Measurements from ENCODE around the gene DNAJB11. TPM values are rescaled to one million over a fixed set of nuclear protein-coding genes. Genes with fewer than 3 reads are reported as not detected.

DNAJB11 gene
- total and polyA plus RNA-seq, 2 of the 4 experiments (the other 2 are of a cell fraction) = 27.4 to 48.6 TPM

DNA sequence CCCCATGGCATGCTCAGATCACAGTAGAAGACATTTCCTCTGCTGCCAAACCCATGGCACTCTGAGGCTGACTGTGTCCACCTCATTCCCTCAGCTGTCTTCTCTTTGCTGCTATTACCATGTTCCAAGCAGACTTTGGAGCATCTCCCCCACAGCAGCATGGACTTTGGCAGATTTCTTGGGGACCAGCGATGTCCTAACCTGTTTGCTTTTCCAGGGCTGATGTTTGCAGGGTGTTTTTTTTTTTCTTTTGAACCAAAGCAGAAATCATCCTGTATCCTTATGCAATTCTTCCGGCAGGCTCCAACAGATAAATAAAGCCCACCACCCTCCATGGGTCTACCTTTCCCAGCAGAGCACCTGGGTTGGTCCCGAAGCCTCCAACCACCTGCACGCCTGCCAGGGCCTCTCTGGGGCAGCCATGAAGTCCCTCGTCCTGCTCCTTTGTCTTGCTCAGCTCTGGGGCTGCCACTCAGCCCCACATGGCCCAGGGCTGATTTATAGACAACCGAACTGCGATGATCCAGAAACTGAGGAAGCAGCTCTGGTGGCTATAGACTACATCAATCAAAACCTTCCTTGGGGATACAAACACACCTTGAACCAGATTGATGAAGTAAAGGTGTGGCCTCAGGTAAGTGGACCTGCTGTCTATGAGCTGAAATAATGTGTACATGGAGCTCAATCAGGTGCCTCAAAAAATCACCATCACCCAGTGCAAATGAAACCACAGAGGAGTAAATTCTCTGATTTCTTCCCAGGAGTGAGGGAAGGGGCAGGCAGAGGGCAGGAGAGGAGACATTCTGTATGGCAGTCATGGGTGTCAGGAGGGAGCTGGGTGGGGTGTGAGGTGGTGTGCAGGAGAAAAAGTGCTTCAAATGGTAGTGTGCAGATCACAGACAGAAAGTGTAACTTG lies 42.5 kb downstream of the DNAJB11 start, which contains the start of gene AHSG (continued):
- no peak for TF ChIP-seq MAFK (IDR thresholded peaks at IDR 0.05; ENCODE audit: low read depth, low read length)

- H3K9me3 ChIP-seq (ENCODE audit: control insufficient read depth, insufficient read depth, low read length) = no peaks in the 10 kb centered on the region
- H2AFZ ChIP-seq (replicated peaks; ENCODE audit: low read length, poor library complexity) = no peak overlapping the region
- no peak for ATAC-seq (ENCODE audit: low read depth)
- H2AK9ac ChIP-seq (replicated peaks; ENCODE audit: low read depth, low read length, poor library complexity) = no peak overlapping the region
- H3K23ac ChIP-seq (ENCODE audit: low read depth, low read length) = no peak overlapping the region
- no peak overlapping the region for H3K27ac ChIP-seq (ENCODE audit: insufficient read depth, low read length)
- H4K20me1 ChIP-seq (ENCODE audit: insufficient read depth, low read length) = no peaks in the 10 kb centered on the region
- no peak overlapping the region for H3K56ac ChIP-seq (ENCODE audit: extremely low read depth, insufficient read depth, low read length)
- no peak for TF ChIP-seq NFE2L2 (IDR thresholded peaks at IDR 0.05; ENCODE audit: low read depth, low read length)
- H3K36me3 ChIP-seq (ENCODE audit: control insufficient read depth, insufficient read depth, low read length) = no peaks in the 10 kb centered on the region
- H4K5ac ChIP-seq (ENCODE audit: low read depth, low read length) = no peak overlapping the region
- H3K14ac ChIP-seq (replicated peaks; ENCODE audit: low read depth, low read length) = no peak overlapping the region
- in situ Hi-C loops (cut with MboI; ENCODE audit: low sequenced_read_pairs) (no loop called here), intact Hi-C loops (cut with micrococcal nuclease) (loop anchor here (1.0 kb wide), 1 partner anchor 208 kb away; no protein-coding TSS in a partner anchor), dilution Hi-C loops (cut with HindIII; ENCODE audit: low sequenced_read_pairs, unreplicated experiment) (no loop called here)
- no TSS peak for BruUV-seq (replicated peaks)
- H2BK120ac ChIP-seq (ENCODE audit: low read depth, low read length) = no peak overlapping the region
- no peak overlapping the region for H2BK15ac ChIP-seq (ENCODE audit: low read depth, low read length)
- H3K4me3 ChIP-seq (ENCODE audit: insufficient read depth, low read depth, low read length) = no peak overlapping the region
- H3K18ac ChIP-seq (ENCODE audit: low read depth, low read length) = no peak overlapping the region
- H3K9me1 ChIP-seq (ENCODE audit: insufficient read depth, low read length) = no peaks in the 10 kb centered on the region
- no peak overlapping the region for H3K4me2 ChIP-seq (ENCODE audit: low read depth, low read length)
- no peak overlapping the region for H4K8ac ChIP-seq (ENCODE audit: low read depth in 2 of 2, low read length in 2 of 2)
- no peak overlapping the region for H2BK20ac ChIP-seq (ENCODE audit: low read depth, low read length)
- no peak for DNase-seq
- H3K27me3 ChIP-seq (ENCODE audit: control insufficient read depth, insufficient read depth, low read length) = peaks cover 18% of the 10 kb centered on the region; the same call in 1 of the 2 replicates
- no peaks in the 10 kb centered on the region for H3K4me1 ChIP-seq (ENCODE audit: control insufficient read depth, insufficient read depth, low read length)
- H4K91ac ChIP-seq (ENCODE audit: insufficient read depth, low read depth, low read length) = no peak overlapping the region
- H2BK5ac ChIP-seq (ENCODE audit: low read depth, low read length, poor library complexity, severe bottlenecking) = no peak overlapping the region
- ChIA-PET CTCF (interaction anchor here (0.6 to 1.3 kb wide), 5 partner anchors 25 to 208 kb away, joined by 3 to 4 read pairs (median 3); no protein-coding TSS in a partner anchor), POLR2A (ENCODE audit: unreplicated experiment) (no interaction called here)
- H2AK5ac ChIP-seq (ENCODE audit: low read depth, low read length) = no peak overlapping the region
- no peak overlapping the region for H3K9ac ChIP-seq (ENCODE audit: low read depth, low read length)
- WGBS, 2 experiments (ENCODE audit: extremely low coverage in 2 of 2, insufficient read length in 1 of 2) = 50% methylated on average over 1 of the region's 4 CpGs; no CpG with 5 or more reads in 1 of the 2 experiments
- H3K79me1 ChIP-seq (ENCODE audit: low read depth in 1 of 2, low read length in 2 of 2) = no peaks in the 10 kb centered on the region
- H3K4ac ChIP-seq (ENCODE audit: low read depth, low read length) = no peak overlapping the region
Observed at GRCh38 chr3:186613637-186614265, 43.2 kb downstream of the DNAJB11 start.

Measured in IMR-90 (cell line).